Fibroblast of skin of scalp (primary cell): Measurements from ENCODE around the gene MYCBPAP.

Experiments
- DNase-seq: peaks from one replicate; pipeline ENCODE4 v3.0.0-alpha.2; 2013

MYCBPAP gene

GRCh38 chr17:50539762-50540559 is 31.7 kb downstream of the MYCBPAP start:
- DNase-seq, result no peak

- DNase-seq, result no peak
Measured at GRCh38 chr17:50540560-50541401, 32.5 kb downstream of the MYCBPAP start.

GRCh38 chr17:50541402-50541715 is 33.1 kb downstream of the MYCBPAP start:
- DNase-seq, result no peak

DNA sequence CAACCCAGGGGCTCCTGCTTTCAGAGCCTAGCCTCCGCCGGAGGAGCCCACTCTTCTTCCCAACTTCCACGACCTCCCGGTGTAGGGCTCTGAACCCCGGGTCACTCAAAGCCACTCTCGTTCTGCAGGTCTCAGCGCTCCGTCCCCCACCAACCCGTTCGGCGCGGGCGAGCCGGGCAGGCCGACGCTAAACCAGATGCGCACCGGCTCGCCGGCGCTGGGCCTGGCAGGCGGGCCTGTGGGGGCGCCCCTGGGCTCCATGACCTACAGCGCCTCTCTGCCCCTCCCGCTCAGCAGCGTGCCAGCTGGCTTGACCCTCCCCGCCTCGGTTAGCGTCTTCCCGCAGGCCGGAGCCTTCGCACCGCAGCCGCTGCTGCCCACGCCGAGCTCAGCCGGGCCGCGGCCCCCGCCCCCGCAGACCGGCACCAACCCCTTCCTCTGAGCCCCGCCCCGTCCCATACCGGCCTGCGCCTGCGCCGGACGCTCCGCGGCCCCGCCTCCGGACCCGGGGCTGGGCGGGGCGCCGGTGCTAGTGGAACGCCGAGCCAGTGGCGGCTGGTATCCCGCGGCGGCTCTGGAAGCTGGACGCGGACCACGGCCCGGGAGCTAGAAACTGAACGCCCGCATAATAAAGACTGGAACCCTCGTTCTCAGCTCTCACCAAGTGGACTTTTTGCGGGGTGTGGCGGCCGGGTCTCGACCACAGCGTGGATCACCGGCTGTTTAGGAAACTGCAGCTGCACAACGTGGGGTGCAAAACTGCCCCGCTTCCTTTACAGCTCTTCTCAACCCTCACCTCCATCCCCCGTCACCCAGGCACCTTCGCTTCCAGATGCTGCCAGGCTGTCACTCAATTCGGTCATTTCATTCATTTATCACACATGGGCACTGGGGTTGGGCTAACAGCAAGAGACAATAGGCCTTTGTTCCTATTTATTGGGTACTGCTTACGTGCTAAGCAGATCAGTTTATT is 33.8 kb downstream of the MYCBPAP start:
- DNase-seq, result peak; percentile 80

GRCh38 chr17:50542795-50543774 is 34.8 kb downstream of the MYCBPAP start:
- no peak for DNase-seq

DNA sequence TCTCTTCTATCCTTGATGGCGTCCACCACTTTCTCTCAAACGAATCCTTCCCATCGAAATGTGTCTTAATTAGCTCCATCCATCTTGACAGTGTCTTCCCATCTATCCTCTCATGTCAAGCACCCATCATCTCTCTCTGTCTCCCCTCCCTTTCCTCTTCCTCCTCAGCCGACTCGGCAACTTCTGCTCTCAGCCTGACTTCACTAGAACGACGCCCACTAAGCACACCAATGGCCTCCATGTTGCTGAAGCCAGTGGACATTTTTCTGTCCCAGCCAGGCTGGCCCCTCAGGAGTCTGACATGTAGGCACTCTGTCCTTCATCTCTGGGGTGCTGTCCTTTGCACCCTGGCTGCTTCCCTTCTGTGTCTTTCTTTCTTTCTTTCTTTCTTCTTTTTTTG is 36.3 kb downstream of the MYCBPAP start:
- no peak for DNase-seq

GRCh38 chr17:50545311-50545710 is 37.1 kb downstream of the MYCBPAP start:
- no peak for DNase-seq

- DNase-seq, result no peak
Measured at GRCh38 chr17:50546701-50547034, 38.4 kb downstream of the MYCBPAP start.

GRCh38 chr17:50547035-50547735 is 38.9 kb downstream of the MYCBPAP start, which contains the start of gene SPATA20:
Gene SPATA20, plus strand, starts transcription at chr17:50547174. Its CDS starts 35 bp downstream, at chr17:50547209.
- peak; percentile 91 for DNase-seq

- DNase-seq, result no peak
Measured at GRCh38 chr17:50547736-50548083, 39.5 kb downstream of the MYCBPAP start.

DNA sequence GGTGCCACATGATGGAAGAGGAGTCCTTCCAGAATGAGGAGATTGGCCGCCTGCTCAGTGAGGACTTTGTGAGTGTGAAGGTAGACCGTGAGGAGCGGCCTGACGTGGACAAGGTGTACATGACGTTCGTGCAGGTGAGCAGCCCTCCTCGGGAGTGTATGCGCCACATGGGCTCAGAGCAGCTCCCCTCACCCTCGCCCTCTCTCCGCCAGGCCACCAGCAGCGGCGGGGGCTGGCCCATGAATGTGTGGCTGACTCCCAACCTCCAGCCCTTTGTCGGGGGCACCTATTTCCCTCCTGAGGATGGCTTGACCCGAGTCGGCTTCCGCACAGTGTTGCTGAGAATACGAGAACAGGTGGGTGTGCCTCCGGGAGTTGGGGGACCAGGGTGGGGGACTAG is 40.6 kb downstream of the MYCBPAP start:
- DNase-seq, result no peak

GRCh38 chr17:50549256-50549941 is 41.2 kb downstream of the MYCBPAP start:
- DNase-seq, result no peak

DNA sequence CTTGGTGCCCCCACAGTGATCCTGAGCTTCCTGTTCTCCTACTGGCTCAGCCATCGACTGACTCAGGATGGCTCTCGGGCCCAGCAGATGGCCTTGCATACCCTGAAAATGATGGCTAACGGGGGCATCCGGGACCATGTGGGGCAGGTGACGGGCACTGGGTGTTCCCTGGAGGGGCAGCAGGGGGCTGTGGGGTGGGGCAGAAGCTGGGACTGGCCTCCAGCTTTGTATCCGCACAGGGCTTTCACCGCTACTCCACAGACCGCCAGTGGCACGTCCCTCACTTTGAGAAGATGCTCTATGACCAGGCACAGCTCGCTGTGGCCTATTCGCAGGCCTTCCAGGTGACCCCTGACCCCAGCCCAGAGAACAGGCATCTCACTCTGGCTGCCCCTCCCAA is 41.7 kb downstream of the MYCBPAP start:
- no peak for DNase-seq

- peak; percentile 80 for DNase-seq
Measured at GRCh38 chr17:50550661-50551432, 42.6 kb downstream of the MYCBPAP start.

DNA sequence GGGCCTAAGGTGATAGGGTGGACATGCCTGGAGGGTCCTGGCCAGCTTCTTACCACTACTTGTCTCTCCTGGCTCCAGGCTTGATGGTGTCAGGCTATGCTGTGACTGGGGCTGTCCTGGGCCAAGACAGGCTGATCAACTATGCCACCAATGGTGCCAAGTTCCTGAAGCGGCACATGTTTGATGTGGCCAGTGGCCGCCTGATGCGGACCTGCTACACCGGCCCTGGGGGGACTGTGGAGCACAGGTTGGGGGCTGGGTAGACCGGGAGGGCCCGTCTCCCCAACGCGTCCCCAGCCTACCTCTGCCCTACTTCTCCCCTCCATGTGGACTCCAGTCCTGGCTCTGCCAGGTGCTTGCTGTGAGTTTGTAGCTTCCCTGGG is 43.2 kb downstream of the MYCBPAP start:
- DNase-seq, result no peak

GRCh38 chr17:50551884-50552283 is 43.6 kb downstream of the MYCBPAP start:
- DNase-seq, result no peak

- no peak for DNase-seq
Measured at GRCh38 chr17:50554201-50554600, 46.0 kb downstream of the MYCBPAP start.

- DNase-seq, result no peak
Measured at GRCh38 chr17:50556803-50557202, 48.6 kb downstream of the MYCBPAP start.

DNA sequence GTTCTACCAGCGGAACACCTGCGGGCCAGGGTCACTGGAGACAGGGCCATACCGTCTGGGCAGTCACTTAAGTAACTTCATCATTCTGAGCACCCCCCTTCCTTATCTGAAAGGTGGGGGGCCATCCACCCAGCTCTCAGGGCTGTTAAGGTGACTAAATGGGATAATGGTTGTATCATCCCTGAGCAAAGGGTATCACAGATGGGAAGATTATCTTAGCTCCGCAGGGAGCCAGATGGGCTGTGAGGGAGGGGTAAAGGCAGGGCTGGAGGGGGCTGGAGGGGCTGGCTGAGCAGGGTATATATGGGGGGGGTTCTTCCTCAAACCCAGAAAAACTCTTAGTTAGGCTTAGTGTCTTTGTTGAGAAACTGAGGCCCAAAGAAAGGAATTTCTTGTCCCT is 49.4 kb downstream of the MYCBPAP start:
- DNase-seq, result no peak

DNA sequence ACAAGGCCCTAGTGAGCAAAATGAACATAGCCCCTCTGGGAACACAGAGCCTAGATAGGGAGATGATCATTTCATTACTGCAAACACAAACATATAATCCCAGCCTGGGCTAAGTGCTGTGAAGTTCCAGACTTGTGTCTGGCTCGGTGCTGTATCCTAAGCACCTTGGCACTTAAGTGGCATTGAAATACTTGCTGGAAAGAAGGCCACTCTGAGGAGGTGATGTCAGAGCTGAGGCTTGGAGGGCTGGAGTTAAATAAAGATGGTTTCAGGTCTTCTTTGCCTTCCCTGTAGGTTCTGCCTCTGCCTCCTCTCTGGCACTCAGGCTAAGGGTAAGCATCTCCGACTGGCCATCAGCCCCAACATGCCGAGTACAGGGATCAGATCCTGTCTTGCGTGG is 49.9 kb downstream of the MYCBPAP start:
- no peak for DNase-seq
